SHP77 treated with DMSO at 0.1 percent for 48 hours (cell line): ENCODE results near the gene IZUMO1.
A peak's percentile ranks its signal among the peaks of the same experiment; 100 is the strongest.

Source experiments
- DNase-seq: peaks from one replicate; lab custom pipeline; 2025; lab: John Stamatoyannopoulos, UW

IZUMO1 gene

DNA sequence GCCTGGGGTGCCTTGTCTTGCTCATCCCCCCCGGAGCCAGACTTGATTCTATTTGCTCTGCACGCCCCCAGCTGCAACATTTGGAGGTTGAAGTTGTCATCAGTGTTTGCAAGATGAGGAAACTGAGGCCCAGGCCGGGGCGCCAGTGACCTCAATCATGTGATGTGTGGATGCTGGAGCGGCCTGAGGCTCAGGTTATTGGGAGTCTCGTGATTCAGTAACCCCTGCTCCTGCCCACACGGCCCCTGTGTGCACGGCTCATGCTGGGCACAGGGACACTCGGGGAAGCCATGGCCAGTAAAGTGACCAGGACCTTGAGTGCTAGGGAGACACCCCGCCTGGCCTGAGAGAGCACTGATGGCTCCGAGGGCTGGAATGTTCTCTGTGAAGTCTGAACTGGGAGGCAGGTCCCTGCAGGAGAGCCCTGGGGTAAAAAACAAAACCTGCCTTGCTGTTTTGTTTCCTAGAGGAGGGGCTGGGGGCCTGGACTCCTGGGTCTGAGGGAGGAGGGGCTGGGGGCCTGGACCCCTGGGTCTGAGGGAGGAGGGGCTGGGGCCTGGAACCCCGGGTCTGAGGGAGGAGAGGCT lies 10.5 kb upstream of the IZUMO1 start:
- DNase-seq: no peak

DNA sequence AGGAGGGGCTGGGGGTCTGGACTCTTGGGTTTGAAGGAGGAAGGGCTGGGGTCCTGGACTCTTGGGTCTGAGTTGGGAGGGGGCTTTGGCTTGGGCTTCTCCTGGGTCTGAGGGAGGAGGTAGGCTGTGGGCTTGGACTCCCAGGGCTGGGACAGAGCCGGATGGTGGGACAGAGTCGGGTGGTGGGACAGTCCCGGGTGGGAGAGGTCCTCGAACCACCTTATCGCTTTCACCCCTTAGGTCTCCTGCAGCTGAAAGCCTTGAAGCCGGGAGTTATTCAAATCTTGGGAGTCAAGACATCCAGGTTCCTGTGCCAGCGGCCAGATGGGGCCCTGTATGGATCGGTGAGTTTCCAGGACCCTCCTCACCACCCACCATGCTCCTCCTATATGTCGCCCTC lies 10.0 kb upstream of the IZUMO1 start:
- DNase-seq: no peak

DNA sequence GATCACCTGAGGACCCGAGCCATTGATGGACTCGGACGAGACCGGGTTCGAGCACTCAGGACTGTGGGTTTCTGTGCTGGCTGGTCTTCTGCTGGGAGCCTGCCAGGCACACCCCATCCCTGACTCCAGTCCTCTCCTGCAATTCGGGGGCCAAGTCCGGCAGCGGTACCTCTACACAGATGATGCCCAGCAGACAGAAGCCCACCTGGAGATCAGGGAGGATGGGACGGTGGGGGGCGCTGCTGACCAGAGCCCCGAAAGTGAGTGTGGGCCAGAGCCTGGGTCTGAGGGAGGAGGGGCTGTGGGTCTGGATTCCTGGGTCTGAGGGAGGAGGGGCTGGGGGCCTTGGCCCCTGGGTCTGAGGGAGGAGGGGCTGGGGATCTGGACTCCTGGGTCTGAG lies 9.5 kb upstream of the IZUMO1 start:
- no peak for DNase-seq

DNA sequence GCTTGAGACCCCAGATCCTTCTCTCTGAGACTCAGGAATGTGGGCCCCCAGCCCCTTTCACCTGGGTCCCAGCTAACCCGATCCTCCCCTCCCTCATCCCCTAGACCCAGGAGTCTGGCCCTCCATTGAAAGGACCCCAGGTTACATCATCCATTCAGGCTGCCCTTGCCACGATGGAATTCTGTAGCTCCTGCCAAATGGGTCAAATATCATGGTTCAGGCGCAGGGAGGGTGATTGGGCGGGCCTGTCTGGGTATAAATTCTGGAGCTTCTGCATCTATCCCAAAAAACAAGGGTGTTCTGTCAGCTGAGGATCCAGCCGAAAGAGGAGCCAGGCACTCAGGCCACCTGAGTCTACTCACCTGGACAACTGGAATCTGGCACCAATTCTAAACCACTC lies 9.1 kb upstream of the IZUMO1 start:
- no peak for DNase-seq

DNA sequence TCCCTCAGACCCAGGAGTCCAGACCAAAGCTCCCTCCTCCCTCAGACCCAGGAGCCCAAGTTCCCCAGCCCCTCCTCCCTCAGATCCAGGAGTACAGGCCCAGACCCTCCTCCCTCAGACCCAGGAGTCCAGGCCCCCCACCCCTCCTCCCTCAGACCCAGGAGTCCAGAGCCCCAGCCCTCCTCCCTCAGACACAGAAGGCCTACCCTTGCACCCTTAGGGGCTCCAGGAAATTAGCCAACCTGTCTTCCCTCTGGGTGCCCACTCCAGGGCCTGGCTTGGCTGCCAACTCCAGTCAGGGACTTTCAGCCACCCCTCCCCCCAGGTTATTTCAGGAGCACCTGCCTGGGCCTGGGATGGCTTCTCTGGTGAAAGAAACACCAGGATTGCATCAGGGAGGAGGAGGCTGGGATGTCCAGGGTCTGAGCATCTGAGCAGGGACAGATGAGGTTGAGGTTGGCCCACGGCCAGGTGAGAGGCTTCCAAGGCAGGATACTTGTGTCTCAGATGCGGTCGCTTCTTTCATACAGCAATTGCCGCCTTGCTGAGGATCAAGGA lies 8.5 kb upstream of the IZUMO1 start, which contains the start of gene FGF21:
TSS of gene FGF21 (plus strand) at position 441 of the 558 bp plus-strand sequence. CDS start 713 bp downstream, outside the sequence.
- DNase-seq: peak; percentile 46

DNA sequence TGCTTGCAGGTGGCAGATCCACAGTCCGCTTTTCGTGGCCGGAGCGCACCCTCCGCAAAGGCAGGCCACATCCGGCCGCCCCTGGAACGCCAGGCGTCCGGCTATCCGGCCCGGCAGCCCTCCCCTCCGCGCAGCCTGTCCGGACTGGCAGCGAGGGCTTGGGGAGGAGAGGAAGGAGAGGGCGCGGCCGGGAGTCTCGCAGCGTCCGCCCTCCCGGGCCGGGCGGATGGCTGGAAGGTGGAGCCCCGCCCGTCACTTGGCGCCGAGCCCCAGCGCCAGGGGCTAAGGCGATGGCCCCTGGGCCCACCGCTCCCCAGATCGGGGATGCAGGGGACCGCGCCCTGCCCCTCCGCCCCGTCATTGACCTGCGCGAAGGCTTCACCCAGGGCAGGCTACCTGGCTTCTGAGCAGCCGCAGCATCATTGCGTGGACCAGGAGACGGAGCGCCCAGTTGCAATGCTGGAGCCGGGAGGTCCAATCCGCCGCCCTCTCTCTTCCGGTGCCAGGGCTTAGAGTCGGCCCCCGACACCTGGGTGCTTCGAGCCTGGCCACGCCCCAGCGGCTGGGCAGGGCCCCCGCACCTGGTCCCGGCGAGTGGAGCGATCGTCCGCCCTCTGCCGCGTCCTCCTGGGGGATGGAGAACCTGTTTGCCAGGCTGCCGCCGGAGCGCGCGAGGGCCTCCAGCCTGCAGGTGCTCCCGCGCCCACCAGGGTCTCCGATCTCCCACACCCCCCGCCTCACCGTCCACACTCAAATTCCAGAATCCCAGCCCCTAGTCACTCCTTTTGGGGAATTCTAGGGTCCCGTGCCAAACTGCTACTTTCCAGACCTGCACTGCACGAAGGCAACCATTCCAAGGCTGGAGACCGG lies 6.0 kb upstream of the IZUMO1 start, which contains the start of gene FUT1:
TSS of gene FUT1 (minus strand) at position 146 of the 870 bp plus-strand sequence. CDS start 1,360 bp downstream, outside the sequence.
- peak; percentile 55 for DNase-seq

DNA sequence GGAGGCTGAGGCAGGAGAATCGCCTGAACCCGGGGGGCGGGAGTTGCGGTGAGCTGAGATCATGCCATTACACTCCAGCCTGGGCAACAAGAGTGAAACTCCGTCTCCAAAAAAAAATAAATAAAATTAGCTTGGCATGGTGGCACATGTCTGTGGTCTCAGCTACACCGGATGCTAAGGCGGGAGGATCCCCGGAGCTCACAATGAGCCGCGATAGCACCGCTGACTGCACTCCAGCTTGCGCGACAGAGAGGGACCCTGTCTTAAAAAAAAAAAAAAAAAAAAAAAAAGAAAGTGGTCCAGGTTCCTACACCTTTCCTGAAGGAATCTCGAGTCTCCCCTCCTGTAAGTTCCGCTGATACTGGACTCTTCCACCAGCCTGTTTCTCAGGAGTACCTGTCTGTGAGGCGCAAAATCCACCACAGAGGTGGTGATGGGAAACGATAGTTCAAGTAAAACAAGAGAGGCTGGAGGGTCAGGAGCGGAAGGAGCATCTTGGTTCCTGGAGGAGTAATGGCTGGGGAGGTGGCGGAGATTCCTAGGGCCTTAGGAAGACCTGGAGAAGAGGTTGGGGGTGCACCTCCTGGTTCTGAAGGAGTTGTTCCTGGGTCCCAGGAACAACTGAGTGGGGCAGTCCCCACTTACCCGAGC lies 5.3 kb upstream of the IZUMO1 start:
- no peak for DNase-seq

DNA sequence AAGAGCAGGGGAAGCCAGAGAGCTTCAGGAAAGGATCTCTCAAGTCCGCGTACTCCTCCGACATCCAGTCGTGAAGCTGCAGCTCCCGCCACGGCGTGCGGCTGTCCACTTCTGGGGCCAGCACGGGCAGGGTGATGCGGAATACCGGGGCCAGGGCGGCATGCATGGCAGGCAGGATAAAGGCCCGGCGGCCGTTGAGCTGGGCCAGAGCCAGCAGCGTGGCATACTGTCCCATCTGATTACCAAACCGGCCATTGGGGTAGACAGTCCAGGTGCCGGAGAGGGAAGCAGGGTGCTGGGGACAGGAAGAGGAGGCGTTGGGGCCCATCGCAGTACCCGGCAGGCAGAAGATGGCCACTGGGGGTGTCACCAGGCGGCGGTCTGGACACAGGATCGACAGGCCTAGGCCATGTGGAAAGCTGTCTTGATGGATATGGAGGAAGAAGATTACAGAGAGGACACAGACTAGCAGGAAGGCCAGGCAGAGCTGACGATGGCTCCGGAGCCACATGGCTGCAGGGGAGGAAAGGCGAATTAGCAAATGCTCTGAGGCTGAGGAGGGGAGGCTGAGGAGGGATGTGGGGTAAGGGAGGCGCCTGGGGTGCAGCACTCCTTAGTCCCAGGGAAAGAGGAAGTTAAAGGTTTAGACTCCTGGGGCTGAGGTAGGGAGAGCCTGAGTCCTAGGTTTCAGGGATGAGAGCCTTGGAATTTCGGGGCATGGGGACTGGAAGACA lies 4.2 kb upstream of the IZUMO1 start:
- DNase-seq: no peak

DNA sequence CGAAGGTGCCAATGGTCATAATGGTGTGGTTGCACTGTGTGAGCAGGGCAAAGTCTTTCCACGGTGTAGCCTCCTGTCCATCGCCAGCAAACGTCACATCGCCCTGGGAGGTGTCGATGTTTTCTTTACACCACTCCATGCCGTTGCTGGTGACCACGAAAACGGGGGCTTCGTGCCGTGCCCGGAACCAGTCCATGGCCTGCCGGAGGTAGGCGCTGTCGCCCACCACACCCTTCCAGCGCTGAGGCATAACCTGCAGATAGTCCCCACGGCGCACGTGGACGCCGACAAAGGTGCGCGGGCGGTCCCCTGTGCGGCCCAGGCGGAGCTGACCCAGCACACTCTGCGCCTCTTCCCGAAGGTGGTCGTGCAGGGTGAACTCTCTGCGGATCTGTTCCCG lies 3.6 kb upstream of the IZUMO1 start:
- no peak for DNase-seq

DNA sequence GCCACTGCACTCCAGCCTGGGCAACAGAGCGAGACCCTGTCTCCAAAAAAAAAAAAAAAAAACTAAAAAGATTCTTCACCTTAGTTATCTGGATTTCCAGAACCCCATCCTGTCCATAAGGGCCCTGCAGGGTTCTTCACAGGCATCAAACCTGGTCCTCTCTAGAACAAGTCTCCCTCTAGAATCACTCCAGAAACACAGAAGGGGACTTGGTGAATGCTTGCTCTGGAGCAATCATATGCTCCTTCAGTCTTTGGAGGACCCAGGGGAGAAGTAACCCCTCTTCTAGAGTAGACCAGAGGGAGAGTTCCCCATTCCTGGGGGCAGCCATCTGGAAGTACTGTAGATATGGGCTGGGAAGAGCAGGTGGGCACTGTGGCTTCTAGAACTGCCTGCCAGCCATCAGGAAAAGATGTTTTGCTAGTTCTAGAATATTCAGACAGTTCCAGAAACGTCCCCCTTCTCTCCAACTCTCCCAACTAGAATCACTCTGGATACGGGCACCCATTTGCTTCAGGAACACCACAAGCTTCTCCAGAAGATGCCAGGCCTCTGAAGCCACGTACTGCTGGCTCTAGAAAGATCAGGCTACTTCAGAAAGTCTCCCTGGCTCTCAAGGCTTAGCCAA lies 3.0 kb upstream of the IZUMO1 start:
- no peak for DNase-seq

DNA sequence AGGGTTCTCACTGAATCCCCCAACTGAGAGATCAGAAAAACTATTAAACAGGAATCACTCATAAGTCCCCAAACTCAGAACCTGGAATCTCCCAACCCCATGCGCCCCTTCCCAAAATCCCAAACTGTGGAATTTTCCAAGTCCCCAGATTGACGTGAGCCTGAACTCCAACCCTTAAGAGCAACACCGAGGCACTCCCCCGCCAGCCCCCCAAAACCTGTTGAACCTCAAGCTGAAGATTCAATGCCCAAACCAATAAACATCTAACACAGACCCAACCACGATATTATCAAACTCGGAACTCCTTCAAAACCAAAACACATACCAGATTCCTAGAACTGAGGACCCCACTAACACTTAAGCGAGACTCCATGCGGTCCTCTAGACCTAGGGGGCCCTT lies 599 bp downstream of the IZUMO1 start:
- no peak for DNase-seq

DNA sequence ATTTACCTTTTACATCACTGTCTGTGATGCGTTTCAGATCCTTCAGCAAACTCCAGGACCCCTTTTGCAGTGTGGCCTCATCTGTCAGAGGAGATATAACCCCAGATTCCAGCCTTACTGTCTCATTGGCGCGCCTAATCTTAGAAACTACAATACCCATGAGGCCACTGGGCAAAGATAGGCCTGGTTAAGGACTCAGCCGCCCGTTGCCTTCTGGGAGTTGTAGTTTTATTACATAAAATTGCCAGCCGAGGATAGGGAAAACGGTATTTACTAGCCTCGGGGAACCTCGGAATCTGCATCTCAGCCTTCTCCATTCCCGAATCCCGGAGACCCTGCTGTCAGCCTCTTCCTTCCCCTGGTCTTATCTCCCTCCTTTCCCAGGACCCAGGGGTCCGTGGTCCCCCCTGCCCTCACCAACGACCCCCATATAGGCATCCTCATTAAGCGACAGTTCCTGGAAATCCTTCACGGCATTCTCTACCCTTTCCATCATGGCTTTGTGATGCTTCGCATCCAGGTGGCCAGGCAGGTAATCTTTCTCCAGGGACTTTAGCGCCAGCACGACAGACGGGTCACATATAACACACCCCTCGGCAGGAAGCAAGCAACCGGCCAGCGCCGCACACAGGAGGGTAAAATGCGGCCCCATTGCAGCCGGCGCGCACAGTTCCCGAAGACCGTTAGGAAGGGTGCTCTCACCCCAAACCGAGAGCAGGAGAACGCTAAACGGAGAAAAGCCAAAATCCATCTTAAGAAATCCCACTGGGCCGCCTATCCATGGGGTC lies 1.3 kb downstream of the IZUMO1 start:
- no peak for DNase-seq

DNA sequence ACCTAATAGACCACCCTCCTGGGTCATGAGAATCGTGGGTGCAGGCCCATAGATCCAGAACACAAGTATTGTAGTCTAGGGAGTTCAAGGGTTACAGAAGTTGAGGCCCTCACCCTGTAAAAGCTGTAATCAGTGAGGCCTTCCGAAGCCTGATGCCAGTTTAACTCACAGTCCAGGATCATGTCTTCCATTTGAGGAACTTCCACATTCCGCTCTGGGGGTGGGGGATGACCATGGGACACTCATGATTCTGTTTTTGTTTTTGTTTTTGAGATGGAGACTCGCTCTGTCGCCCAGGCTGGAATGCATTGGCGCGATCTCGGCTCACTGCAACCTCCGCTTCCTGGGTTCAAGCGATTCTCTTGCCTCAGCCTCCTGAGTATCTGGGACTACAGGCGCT lies 4.6 kb downstream of the IZUMO1 start:
- DNase-seq: no peak

DNA sequence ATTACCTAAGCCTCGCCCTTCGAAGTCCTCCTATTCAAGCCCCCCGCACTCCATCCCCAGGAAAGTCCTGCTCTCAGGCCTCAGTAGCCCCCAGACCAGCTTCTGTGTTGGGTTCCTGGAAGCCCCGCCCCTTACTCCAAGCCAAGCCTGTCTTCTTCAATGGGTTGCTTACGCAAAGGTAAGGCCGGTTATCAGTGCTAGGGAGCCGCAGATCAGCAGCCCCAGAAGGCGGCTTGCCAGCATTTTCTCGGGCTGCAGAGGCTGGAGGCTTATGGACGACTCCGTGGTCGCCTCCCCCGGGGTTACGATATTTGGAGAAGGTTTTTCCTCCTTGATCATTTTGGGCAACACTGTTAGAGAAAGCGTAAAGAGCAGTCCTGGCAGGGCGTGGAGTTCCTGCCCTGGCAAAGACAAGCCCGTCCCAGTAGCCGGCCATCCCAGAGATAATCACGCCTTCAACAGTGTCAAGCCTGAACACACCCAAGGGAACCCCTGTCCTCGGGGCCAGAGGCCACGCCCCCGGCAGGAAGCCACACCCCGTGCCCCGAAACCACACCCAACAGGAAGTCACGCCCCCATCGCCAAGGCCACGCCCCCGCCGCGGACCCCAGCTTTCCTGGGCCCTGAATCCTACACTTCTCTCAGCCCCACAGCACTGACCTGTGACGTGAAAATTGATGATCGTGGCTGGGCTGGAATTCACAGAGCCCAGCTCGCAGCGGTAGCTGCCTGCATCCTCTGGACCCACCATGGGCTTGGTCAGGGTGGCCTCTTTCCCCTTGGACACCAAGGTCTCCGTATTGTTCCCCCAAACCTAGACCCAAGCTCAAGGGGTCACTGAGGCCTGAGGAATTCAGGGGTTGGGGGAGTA lies 5.3 kb downstream of the IZUMO1 start:
- DNase-seq: no peak

DNA sequence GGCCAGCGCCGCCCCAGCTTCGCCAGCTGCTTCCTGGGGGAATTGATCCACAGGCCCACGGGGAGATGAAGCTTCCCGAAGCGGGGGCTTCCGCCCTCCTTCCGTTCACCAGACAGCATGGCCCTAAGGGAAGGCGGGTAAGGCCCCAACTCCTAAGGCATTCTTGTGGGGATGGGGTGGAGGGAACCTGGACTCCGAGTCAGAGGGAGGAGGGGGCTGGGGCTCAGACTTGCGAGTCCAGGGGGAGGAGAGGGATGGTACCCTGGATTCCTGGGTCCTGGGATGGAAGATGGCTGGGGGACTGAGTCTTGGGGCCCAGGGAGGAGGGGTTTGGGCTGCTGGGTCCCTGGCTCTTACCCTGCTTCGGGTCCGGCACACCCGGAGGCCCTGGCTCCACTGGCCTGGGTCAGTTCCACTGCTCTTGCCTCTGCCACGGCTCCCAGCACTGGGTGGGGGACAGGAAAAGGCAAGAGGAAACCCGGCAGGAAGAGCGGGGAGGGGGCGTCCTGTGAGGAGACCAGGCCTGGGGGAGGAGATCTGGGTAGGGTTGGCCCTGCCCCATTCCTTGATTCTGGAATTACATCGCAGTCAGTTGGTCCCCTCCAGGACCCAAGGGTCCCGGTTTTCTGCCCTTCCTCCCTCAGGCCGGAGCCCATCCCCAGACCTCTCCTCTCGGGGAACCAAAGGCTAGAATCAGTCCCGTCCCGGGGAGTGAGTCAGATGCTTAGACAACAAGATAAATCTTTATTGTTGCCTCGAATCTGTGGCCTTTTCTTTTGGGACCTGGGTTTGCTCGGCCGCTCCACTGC lies 6.3 kb downstream of the IZUMO1 start, which contains the start of gene RASIP1:
TSS of gene RASIP1 (minus strand) at position 447 of the 809 bp plus-strand sequence. CDS start at position 119, 328 bp downstream.
- no peak for DNase-seq

DNA sequence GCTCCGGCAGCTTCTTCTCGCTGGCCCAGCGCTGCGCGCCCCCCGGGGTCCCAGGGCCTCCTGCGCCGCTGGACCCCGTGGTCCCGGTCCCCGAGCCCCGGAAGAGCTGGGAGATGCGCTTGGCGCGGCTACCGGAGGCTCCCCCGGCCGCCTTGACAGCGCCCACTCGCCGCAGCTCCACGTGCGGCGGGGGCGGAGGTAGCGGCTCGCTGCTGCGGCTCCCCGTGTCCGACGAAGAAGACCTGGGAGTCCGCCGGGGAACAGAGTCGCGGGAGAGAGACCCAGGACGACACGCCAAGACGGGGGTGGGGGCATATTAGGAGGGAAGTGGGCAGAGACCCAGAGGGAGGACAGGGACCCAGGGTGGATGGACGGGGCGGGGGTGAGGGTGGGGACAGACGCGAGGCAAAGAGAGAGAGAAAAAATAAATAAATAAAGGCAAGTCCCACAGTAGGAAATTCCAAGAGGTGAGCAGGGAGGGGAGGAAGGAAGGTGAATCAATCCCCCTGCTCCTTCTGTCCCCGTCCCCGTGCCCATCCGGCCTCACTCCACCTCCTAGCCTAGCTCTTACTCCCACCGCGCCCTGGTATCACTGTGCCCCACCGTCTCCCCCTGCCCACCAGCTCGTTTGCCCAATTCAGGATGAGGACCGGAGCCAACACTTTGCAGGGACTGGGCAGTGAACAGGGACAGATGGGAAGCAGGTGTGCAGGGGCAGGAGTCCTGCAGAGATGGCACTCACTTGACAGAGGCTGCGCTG lies 7.1 kb downstream of the IZUMO1 start:
- no peak for DNase-seq

DNA sequence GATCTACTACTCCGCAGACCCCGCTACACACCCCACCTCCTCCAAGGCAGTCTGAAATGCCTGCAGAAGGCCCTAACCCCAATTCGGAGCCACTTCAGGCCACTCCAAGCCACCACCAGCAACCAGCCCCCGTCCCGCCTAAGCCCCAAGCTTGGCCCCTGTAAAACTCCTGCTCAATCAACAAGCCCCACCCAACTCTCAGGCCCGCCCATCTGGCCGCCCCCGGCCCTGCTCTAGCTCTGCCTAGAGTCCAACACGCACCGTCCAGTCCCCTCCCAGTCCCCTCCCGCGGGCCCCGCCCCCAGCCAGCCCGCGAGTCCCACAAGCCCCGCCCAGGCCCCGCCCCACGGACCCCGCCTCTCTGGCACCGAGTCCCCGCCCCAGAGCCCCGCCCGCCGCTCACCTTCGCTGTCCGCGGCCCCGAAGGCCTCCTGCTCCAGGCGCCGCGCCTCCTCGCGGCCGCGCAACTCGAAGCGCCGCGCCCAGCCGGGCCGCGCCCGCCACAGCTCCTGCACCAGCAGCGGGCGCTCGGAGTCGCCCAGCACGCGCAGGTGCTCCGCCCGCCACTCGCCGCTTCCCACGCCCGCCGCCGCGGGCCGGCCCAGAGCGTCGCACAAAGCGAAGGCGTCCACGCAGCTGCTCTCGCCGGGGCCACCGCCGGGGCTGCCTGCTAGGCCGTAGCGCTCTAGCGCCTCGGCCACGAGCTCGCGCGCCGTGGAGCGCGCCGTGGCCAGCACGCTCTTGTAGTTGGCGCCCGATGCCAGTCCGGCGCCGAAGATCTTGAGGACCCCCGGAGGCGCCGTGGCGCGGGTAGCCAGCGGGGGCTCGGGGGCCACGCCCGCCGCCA lies 7.9 kb downstream of the IZUMO1 start:
- DNase-seq: peak; percentile 81
